Measurements from ENCODE around the gene KCNIP3.
"Not testable (repeated sequence)": the region's sequence is repeated elsewhere in the genome, so short reads cannot be mapped to it uniquely, and the experiment has no call there.

Gene KCNIP3

GRCh38 chr2:95269036-95269680 lies 28.0 kb upstream of the KCNIP3 start:
- H3K9ac ChIP-seq (ENCODE audit: low read depth, low read length) = no peak overlapping the region
- 90% methylated on average over 10 of the region's 10 CpGs for WGBS
- no peak overlapping the region for H3K4me3 ChIP-seq (ENCODE audit: low read length)
- H3K4me1 ChIP-seq (ENCODE audit: insufficient read depth, low read length) = peaks cover 5% of the 10 kb centered on the region; the same call in 1 of the 2 replicates
- H3K36me3 ChIP-seq (ENCODE audit: insufficient read depth, low read length) = no peaks in the 10 kb centered on the region
- no peaks in the 10 kb centered on the region for H3K9me3 ChIP-seq (ENCODE audit: insufficient read depth, low read depth, low read length)
- H3K27ac ChIP-seq (ENCODE audit: low read depth, low read length) = no peak overlapping the region
- no peaks in the 10 kb centered on the region for H3K27me3 ChIP-seq (ENCODE audit: insufficient read depth, low read length)

- not testable (repeated sequence) for H3K4me3 ChIP-seq (ENCODE audit: low read length); H3K27me3 ChIP-seq (ENCODE audit: insufficient read depth, low read length); H3K9ac ChIP-seq (ENCODE audit: low read depth, low read length); H3K27ac ChIP-seq (ENCODE audit: low read depth, low read length); H3K9me3 ChIP-seq (ENCODE audit: insufficient read depth, low read depth, low read length); H3K36me3 ChIP-seq (ENCODE audit: insufficient read depth, low read length)
- WGBS = 97% methylated on average over 5 of the region's 5 CpGs
- H3K4me1 ChIP-seq (ENCODE audit: insufficient read depth, low read length) = peaks cover 10% of the 10 kb centered on the region
These were observed 27.4 kb upstream of the KCNIP3 start for GRCh38 chr2:95269745-95270144.

DNA sequence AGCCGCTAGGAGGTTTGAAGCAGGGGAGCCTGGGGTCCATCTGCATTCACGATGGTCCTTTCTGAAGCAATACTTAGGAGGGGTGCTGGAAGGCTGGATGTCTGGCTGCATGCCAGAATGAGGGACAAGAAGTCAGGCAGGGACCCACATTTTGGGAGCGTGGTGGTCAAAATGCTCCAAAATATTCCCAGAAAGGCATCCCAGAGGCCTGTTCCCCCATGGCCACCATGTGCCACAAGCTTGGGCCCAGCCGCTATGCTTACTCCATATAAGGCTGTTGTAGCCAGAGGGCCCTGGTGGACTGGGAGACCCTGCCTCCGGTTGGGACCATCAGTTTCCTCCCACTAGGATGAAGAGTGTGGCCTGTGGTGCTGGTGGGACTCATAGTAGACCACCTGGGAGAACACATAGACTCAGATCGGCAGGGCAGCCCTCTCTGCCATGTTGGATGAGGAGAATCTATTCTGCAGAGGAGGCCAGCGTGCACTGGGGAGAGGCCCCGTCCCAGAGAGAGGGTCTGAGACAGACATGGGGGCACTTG lies 26.5 kb upstream of the KCNIP3 start:
- H3K4me3 ChIP-seq (ENCODE audit: low read length) = no peak overlapping the region
- H3K27me3 ChIP-seq (ENCODE audit: insufficient read depth, low read length) = no peaks in the 10 kb centered on the region
- peaks cover 14% of the 10 kb centered on the region for H3K4me1 ChIP-seq (ENCODE audit: insufficient read depth, low read length)
- 90% methylated on average over 8 of the region's 8 CpGs for WGBS
- no peak overlapping the region for H3K9ac ChIP-seq (ENCODE audit: low read depth, low read length)
- no peak overlapping the region for H3K27ac ChIP-seq (ENCODE audit: low read depth, low read length)
- no peaks in the 10 kb centered on the region for H3K9me3 ChIP-seq (ENCODE audit: insufficient read depth, low read depth, low read length)
- H3K36me3 ChIP-seq (ENCODE audit: insufficient read depth, low read length) = no peaks in the 10 kb centered on the region

DNA sequence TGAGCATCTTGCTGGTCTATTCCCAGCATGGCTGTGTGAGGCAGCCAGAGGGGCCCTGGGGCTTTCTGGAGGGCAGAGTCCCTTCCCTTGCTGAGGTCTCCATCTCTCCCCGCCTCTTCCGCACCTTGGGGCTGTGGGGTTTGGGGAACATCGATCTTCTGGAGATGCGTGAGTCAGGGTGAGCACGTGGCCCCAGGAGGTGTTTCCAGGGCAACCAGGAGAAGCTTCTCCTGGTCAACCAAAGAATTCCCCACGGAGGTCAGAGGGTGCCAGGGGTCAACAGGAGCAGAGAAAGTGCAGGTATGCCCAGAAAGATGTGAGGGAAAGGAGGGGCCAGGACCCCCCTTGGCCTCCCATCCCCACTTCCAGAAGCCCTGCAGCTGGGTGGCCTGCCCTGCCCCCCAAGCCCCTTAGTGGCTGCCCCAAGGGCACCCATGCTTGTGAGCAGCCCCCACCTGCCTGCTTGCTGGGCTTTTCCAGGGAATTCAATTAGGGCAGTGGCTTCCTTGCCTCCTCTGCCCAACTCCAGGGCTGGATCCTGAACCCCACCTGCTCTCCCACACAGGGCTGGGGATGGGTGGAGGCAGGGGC lies 25.7 kb upstream of the KCNIP3 start:
- no peak overlapping the region for H3K9ac ChIP-seq (ENCODE audit: low read depth, low read length)
- no peaks in the 10 kb centered on the region for H3K36me3 ChIP-seq (ENCODE audit: insufficient read depth, low read length)
- no peaks in the 10 kb centered on the region for H3K27me3 ChIP-seq (ENCODE audit: insufficient read depth, low read length)
- H3K9me3 ChIP-seq (ENCODE audit: insufficient read depth, low read depth, low read length) = no peaks in the 10 kb centered on the region
- H3K4me3 ChIP-seq (ENCODE audit: low read length) = no peak overlapping the region
- WGBS = 77% methylated on average over 6 of the region's 6 CpGs
- H3K27ac ChIP-seq (ENCODE audit: low read depth, low read length) = no peak overlapping the region
- H3K4me1 ChIP-seq (ENCODE audit: insufficient read depth, low read length) = peaks cover 14% of the 10 kb centered on the region

- H3K9me3 ChIP-seq (ENCODE audit: insufficient read depth, low read depth, low read length) = no peaks in the 10 kb centered on the region
- H3K4me1 ChIP-seq (ENCODE audit: insufficient read depth, low read length) = peaks cover 14% of the 10 kb centered on the region
- no peak overlapping the region for H3K9ac ChIP-seq (ENCODE audit: low read depth, low read length)
- WGBS = 95% methylated on average over 6 of the region's 6 CpGs
- H3K4me3 ChIP-seq (ENCODE audit: low read length) = no peak overlapping the region
- no peak overlapping the region for H3K27ac ChIP-seq (ENCODE audit: low read depth, low read length)
- no peaks in the 10 kb centered on the region for H3K27me3 ChIP-seq (ENCODE audit: insufficient read depth, low read length)
- H3K36me3 ChIP-seq (ENCODE audit: insufficient read depth, low read length) = no peaks in the 10 kb centered on the region
These were observed 24.8 kb upstream of the KCNIP3 start for GRCh38 chr2:95272299-95272751.

GRCh38 chr2:95272781-95273180 lies 24.4 kb upstream of the KCNIP3 start:
- Histone ChIP-seq H3K27ac (ENCODE audit: low read depth, low read length) (no peak overlapping the region), H3K4me3 (ENCODE audit: low read length) (no peak overlapping the region), H3K9me3 (ENCODE audit: insufficient read depth, low read depth, low read length) (no peaks in the 10 kb centered on the region), H3K4me1 (ENCODE audit: insufficient read depth, low read length) (peaks cover 14% of the 10 kb centered on the region), H3K27me3 (ENCODE audit: insufficient read depth, low read length) (no peaks in the 10 kb centered on the region), H3K36me3 (ENCODE audit: insufficient read depth, low read length) (no peaks in the 10 kb centered on the region), H3K9ac (ENCODE audit: low read depth, low read length) (no peak overlapping the region)
- 82% methylated on average over 1 of the region's 1 CpG for WGBS

DNA sequence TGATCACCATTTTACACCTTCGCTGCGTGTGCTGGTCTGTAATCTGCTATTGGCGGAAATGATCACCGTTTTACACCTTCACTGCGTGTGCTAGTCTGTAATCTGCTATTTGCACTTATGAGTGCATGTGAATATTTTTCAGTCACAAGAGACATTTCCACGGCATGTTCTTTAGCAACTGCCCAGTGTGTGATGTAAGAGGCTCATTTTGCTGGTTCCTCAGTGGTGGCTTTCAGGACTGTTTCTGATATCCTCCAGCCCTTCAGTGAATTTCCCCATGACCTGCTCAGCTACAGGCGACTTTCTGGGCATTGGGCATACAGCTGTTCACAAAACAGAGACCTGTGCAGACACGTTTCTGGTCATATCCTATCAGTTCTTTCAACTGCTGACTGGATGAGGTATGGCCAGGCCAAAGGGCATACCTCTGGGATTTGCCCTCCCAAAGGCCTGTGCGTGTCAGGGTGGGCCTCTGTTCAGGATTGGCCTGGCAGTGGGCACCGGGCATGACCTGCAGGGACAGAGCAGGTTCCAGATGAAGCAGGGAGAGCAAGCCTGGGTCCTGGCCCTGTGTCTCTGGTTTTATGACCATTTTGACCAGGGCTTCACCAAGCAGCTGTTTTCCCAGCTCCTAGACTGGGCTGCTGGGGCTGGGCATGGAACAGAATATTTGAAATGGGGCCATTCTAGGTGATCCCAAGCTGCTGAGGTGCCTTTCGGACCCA lies 23.4 kb upstream of the KCNIP3 start:
- Histone ChIP-seq H3K27me3 (ENCODE audit: insufficient read depth, low read length) (no peaks in the 10 kb centered on the region), H3K36me3 (ENCODE audit: insufficient read depth, low read length) (no peaks in the 10 kb centered on the region), H3K4me1 (ENCODE audit: insufficient read depth, low read length) (peaks cover 14% of the 10 kb centered on the region), H3K9ac (ENCODE audit: low read depth, low read length) (no peak overlapping the region), H3K4me3 (ENCODE audit: low read length) (no peak overlapping the region), H3K27ac (ENCODE audit: low read depth, low read length) (no peak overlapping the region), H3K9me3 (ENCODE audit: insufficient read depth, low read depth, low read length) (no peaks in the 10 kb centered on the region)
- WGBS = 93% methylated on average over 11 of the region's 11 CpGs

DNA sequence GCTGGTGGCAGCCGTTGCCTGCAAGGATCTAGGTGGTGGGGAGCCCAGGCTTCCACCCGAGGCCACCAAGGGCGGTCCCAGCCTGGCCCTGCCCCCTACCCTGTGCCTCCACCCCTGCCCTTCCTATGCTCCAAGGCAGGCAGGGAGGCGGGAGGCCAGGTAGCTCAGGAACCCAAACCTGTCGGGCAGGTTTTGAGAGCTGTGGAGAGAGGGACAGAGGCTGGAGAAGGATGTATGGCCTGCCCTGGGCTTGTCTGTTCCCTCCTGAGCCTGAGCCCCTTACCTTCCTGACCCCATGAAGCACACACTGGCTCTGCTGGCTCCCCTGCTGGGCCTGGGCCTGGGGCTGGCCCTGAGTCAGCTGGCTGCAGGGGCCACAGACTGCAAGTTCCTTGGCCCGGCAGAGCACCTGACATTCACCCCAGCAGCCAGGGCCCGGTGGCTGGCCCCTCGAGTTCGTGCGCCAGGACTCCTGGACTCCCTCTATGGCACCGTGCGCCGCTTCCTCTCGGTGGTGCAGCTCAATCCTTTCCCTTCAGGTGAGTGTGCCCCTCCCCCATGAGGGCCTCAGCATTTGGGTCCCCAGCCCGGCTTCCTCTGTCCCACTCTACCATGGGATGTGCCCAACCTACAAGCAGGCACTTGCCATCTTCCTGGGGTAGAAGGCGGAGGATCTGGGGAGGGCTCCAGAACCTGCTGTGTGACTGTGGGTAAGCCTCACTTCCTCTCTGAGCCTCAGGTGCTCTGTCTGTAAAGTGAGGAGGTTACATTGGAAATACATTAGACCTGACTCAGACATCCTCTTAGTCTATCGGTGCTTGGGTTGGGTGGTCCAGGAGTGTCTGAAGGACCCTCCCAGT lies 22.6 kb upstream of the KCNIP3 start, which contains the start of gene PROM2:
Gene PROM2 (plus strand): TSS at position 159 of the 860 bp plus-strand sequence. CDS start 137 bp downstream, at position 296.
- Histone ChIP-seq H3K27ac (ENCODE audit: low read depth, low read length) (no peak within 1 kb of the TSS), H3K9ac (ENCODE audit: low read depth, low read length) (peak within 1 kb of the TSS; percentile 32; the same call in 1 of the 2 replicates), H3K4me1 (ENCODE audit: insufficient read depth, low read length) (peaks cover 14% of the 10 kb centered on the region), H3K27me3 (ENCODE audit: insufficient read depth, low read length) (no peaks in the 10 kb centered on the region), H3K36me3 (ENCODE audit: insufficient read depth, low read length) (no peaks in the 10 kb centered on the region), H3K9me3 (ENCODE audit: insufficient read depth, low read depth, low read length) (no peaks in the 10 kb centered on the region), H3K4me3 (ENCODE audit: low read length) (no peak within 1 kb of the TSS)
- WGBS = 84% methylated on average over 17 of the region's 17 CpGs

- 93% methylated on average over 4 of the region's 4 CpGs for WGBS
- Histone ChIP-seq H3K9ac (ENCODE audit: low read depth, low read length) (no peak overlapping the region; the same call in 1 of the 2 replicates), H3K9me3 (ENCODE audit: insufficient read depth, low read depth, low read length) (no peaks in the 10 kb centered on the region), H3K36me3 (ENCODE audit: insufficient read depth, low read length) (no peaks in the 10 kb centered on the region), H3K4me1 (ENCODE audit: insufficient read depth, low read length) (peaks cover 14% of the 10 kb centered on the region), H3K4me3 (ENCODE audit: low read length) (no peak overlapping the region), H3K27ac (ENCODE audit: low read depth, low read length) (no peak overlapping the region), H3K27me3 (ENCODE audit: insufficient read depth, low read length) (no peaks in the 10 kb centered on the region)
These were observed 22.0 kb upstream of the KCNIP3 start for GRCh38 chr2:95275151-95275515.

DNA sequence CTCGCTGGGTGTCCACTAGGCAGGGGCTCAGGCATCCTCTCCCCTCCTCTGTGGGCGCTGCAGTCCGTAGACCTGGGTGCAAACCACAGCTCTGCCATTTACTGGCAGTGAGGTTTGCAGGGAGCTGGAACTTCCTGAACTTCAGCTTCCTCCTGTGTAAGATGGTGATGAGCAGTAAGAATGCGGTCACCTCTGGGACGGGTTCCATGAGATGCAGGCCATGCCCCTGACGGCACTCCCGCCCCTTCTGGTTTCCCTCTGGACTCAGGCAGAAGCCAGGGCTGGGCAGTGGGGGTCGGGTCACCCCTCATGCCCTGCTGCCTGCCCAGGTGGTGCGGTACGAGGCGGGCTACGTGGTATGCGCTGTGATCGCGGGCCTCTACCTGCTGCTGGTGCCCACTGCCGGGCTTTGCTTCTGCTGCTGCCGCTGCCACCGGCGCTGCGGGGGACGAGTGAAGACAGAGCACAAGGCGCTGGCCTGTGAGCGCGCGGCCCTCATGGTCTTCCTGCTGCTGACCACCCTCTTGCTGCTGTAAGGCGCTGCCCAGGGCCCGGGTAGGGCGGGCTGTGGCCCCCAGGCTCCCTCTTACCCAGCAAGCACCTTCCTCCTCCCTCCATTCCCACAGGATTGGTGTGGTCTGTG lies 21.4 kb upstream of the KCNIP3 start:
- WGBS = 95% methylated on average over 28 of the region's 28 CpGs
- Histone ChIP-seq H3K9me3 (ENCODE audit: insufficient read depth, low read depth, low read length) (no peaks in the 10 kb centered on the region), H3K36me3 (ENCODE audit: insufficient read depth, low read length) (no peaks in the 10 kb centered on the region), H3K27me3 (ENCODE audit: insufficient read depth, low read length) (no peaks in the 10 kb centered on the region), H3K4me1 (ENCODE audit: insufficient read depth, low read length) (peaks cover 14% of the 10 kb centered on the region), H3K4me3 (ENCODE audit: low read length) (no peak overlapping the region), H3K9ac (ENCODE audit: low read depth, low read length) (no peak overlapping the region), H3K27ac (ENCODE audit: low read depth, low read length) (no peak overlapping the region)
